HepG2 (cell line): ENCODE data around the gene ZC3H7B. TPM values are rescaled to one million over a fixed set of nuclear protein-coding genes. Genes with fewer than 3 reads are reported as not detected.

ENCODE experiments used
- AKAP8 ChIP-seq: sonication (generic); formaldehyde crosslinking; IDR thresholded peaks from 2 replicates; pipeline ENCODE4 v1.5.1; 2020; ENCODE audit warnings: mild to moderate bottlenecking, missing genetic modification reagents
- ATF7-NPFF ChIP-seq: sonication (generic); formaldehyde crosslinking; IDR thresholded peaks from 2 replicates; pipeline ENCODE4 v1.8.1; 2023; ENCODE audit warnings: mild to moderate bottlenecking, low read depth, missing genetic modification reagents, moderate library complexity
- BRCA1 ChIP-seq: sonication (generic); formaldehyde crosslinking; IDR thresholded peaks from 2 replicates; pipeline ENCODE4 v1.4.0; 2020; ENCODE audit warnings: missing genetic modification reagents
- CEBPG ChIP-seq: IDR thresholded peaks from 2 replicates; pipeline ENCODE4 v1.6.1; 2016
- CREBL2 ChIP-seq: sonication (generic); formaldehyde crosslinking; IDR thresholded peaks from 2 replicates; pipeline ENCODE4 v1.8.1; 2023; ENCODE audit warnings: missing genetic modification reagents, mild to moderate bottlenecking, borderline replicate concordance
- FOXJ3 ChIP-seq: sonication (generic); formaldehyde crosslinking; IDR thresholded peaks from 2 replicates; pipeline ENCODE4 v1.4.0; 2020; ENCODE audit warnings: missing genetic modification reagents, mild to moderate bottlenecking, borderline replicate concordance
- GLMP ChIP-seq: sonication (generic); formaldehyde crosslinking; IDR thresholded peaks from 2 replicates; pipeline ENCODE4 v1.9.0; 2021; ENCODE audit warnings: missing genetic modification reagents, mild to moderate bottlenecking, borderline replicate concordance
- HIC2 ChIP-seq: sonication (generic); formaldehyde crosslinking; IDR thresholded peaks from 2 replicates; pipeline ENCODE4 v1.9.0; 2022; ENCODE audit warnings: low read depth, missing genetic modification reagents
- IKZF1 ChIP-seq: fragments of 450-650 bp; IDR thresholded peaks from 2 replicates; pipeline ENCODE4 v1.7.1; 2016
- KAT7 ChIP-seq: IDR thresholded peaks from 2 replicates; pipeline ENCODE4 v1.6.1; 2018; ENCODE audit warnings: borderline replicate concordance, missing compliant biosample characterization
- KDM3A ChIP-seq: IDR thresholded peaks from 2 replicates; pipeline ENCODE4 v1.6.1; 2018; ENCODE audit warnings: low read depth, missing compliant biosample characterization
- MATR3 ChIP-seq: sonication (generic); formaldehyde crosslinking; IDR thresholded peaks from 2 replicates; pipeline ENCODE4 v1.4.0; 2020; ENCODE audit warnings: missing genetic modification reagents
- MTA1 ChIP-seq: sonication (generic); formaldehyde crosslinking; IDR thresholded peaks from 2 replicates; pipeline ENCODE4 v1.4.0; 2020; ENCODE audit warnings: missing genetic modification reagents, mild to moderate bottlenecking, borderline replicate concordance
- PCBP2 ChIP-seq: fragments of 200-400 bp; formaldehyde crosslinking; optimal IDR thresholded peaks from 2 replicates; pipeline ENCODE3; 2018; ENCODE audit warnings: low read length, low read depth; ENCODE audit not compliant: poor library complexity, severe bottlenecking
- PHF20 ChIP-seq: sonication (generic); formaldehyde crosslinking; IDR thresholded peaks from 2 replicates; pipeline ENCODE4 v1.5.0; 2020; ENCODE audit warnings: mild to moderate bottlenecking, missing genetic modification reagents
- SATB2 ChIP-seq: sonication (generic); formaldehyde crosslinking; IDR thresholded peaks from 2 replicates; pipeline ENCODE4 v1.5.0; 2020; ENCODE audit warnings: missing genetic modification reagents
- USF2 ChIP-seq, 2 experiments: sonication (generic) in 1 of 2; formaldehyde crosslinking in 1 of 2; IDR thresholded peaks; 2 replicates each; pipeline versions ENCODE4 v1.5.1 to v1.6.1; 2011 to 2020; ENCODE audit warnings: borderline replicate concordance in 1 of 2, low read depth in 1 of 2, low read length in 1 of 2, mild to moderate bottlenecking in 1 of 2, missing genetic modification reagents in 1 of 2, moderate library complexity in 1 of 2
- ZBTB42 ChIP-seq: sonication (generic); formaldehyde crosslinking; IDR thresholded peaks from 2 replicates; pipeline ENCODE4 v1.5.0; 2020; ENCODE audit warnings: mild to moderate bottlenecking, missing genetic modification reagents
- ZFP36 ChIP-seq: fragments of 150-350 bp; IDR thresholded peaks from 2 replicates; pipeline ENCODE4 v1.6.1; 2018; ENCODE audit warnings: borderline replicate concordance, low read length, low read depth; ENCODE audit not compliant: partially characterized antibody
- ZFY ChIP-seq: sonication (generic); formaldehyde crosslinking; IDR thresholded peaks from 2 replicates; pipeline ENCODE4 v1.4.0; 2020; ENCODE audit warnings: missing genetic modification reagents
- ZKSCAN5 ChIP-seq: sonication (generic); formaldehyde crosslinking; IDR thresholded peaks from 2 replicates; pipeline ENCODE4 v1.5.1; 2020; ENCODE audit warnings: mild to moderate bottlenecking, missing genetic modification reagents
- ZMYM3 ChIP-seq: sonication (generic); formaldehyde crosslinking; IDR thresholded peaks from 2 replicates; pipeline ENCODE4 v1.5.1; 2020; ENCODE audit warnings: mild to moderate bottlenecking, missing genetic modification reagents
- ZNF12 ChIP-seq: sonication (generic); formaldehyde crosslinking; IDR thresholded peaks from 2 replicates; pipeline ENCODE4 v1.5.0; 2020; ENCODE audit warnings: missing genetic modification reagents
- ZNF343 ChIP-seq: sonication (generic); formaldehyde crosslinking; IDR thresholded peaks from 2 replicates; pipeline ENCODE4 v1.4.0; 2020; ENCODE audit warnings: mild to moderate bottlenecking, missing genetic modification reagents
- ZNF570 ChIP-seq: sonication (generic); formaldehyde crosslinking; IDR thresholded peaks from 2 replicates; pipeline ENCODE4 v1.4.0; 2020; ENCODE audit warnings: mild to moderate bottlenecking, missing genetic modification reagents, borderline replicate concordance
- ZNF737 ChIP-seq: sonication (generic); formaldehyde crosslinking; IDR thresholded peaks from 2 replicates; pipeline ENCODE4 v1.5.0; 2020; ENCODE audit warnings: missing genetic modification reagents, mild to moderate bottlenecking, borderline replicate concordance
- polyA plus RNA-seq, 8 experiments: library from polyadenylated mRNA; depleted of rRNA in 3 of 8; stranded (reverse) in 7 of 8; unstranded in 1 of 8; fragments of >200 nt; fragmentation: Illumina TruSeq in 4 of 8; extraction: Trizol in 4 of 8; gene quantifications; 2 replicates each; pipeline versions ENCODE4 v1.2.1 to v1.2.3, GENCODE V29; 2011 to 2016; ENCODE audit warnings: low read depth in 4 of 8, missing spikeins in 1 of 8, mixed read lengths in 1 of 8; ENCODE audit not compliant: insufficient read depth in 1 of 8
- total RNA-seq, 5 experiments: library from RNA; depleted of rRNA; stranded (reverse); fragments of >200 nt; fragmentation: Illumina TruSeq; extraction: Trizol; gene quantifications; 2 replicates each; pipeline ENCODE4 v1.2.3, GENCODE V29; 2016; ENCODE audit warnings: low read depth in 1 of 5

ZC3H7B gene
- total and polyA plus RNA-seq, 2 of the 13 experiments (the other 11 are each of a cell fraction or from before 2014, with no cell fraction given) = 26.4 to 37.2 TPM

GRCh38 chr22:41285820-41286638 is 15.3 kb upstream of the ZC3H7B start, which contains the start of gene RANGAP1 (continued):
- TF ChIP-seq ZFP36 (no peak), CREBL2 (no peak), ZNF12 (CRISPR knock-in tag) (no peak), PCBP2 (no peak), USF2 (IDR thresholded peaks at IDR 0.05; ENCODE audit: low read depth, low read length) (no peak), USF2 (CRISPR knock-in tag; IDR thresholded peaks at IDR 0.05; ENCODE audit: borderline replicate concordance) (peak; percentile 15; the same call in 1 of the 2 replicates), MTA1 (CRISPR knock-in tag) (peak; percentile 57; the same call in 1 of the 2 replicates), SATB2 (CRISPR knock-in tag) (no peak), KAT7 (CRISPR knock-in tag) (no peak; the same call in 1 of the 2 replicates), HIC2 (CRISPR knock-in tag) (no peak), GLMP (no peak), FOXJ3 (CRISPR knock-in tag) (no peak), ZNF343 (CRISPR knock-in tag) (0 out of 2 replicates have a peak, but pooled peaks have one; percentile 23), ZFY (CRISPR knock-in tag) (peak; percentile 58), AKAP8 (CRISPR knock-in tag) (no peak), PHF20 (peak; percentile 23; the same call in 1 of the 2 replicates), ATF7-NPFF (no peak; the same call in 1 of the 2 replicates), KDM3A (CRISPR knock-in tag) (no peak; the same call in 1 of the 2 replicates), BRCA1 (0 out of 2 replicates have a peak, but pooled peaks have one; percentile 49), MATR3 (no peak), IKZF1 (no peak), ZNF570 (CRISPR knock-in tag) (no peak), CEBPG (peak; percentile 63), ZMYM3 (CRISPR knock-in tag) (no peak), ZKSCAN5 (CRISPR knock-in tag) (no peak), ZBTB42 (CRISPR knock-in tag) (no peak), ZNF737 (CRISPR knock-in tag) (no peak)
